ENCODE data around the gene NIPAL3.
"Not testable (repeated sequence)": the region's sequence is repeated elsewhere in the genome, so short reads cannot be mapped to it uniquely, and the experiment has no call there.

NIPAL3 gene

DNA sequence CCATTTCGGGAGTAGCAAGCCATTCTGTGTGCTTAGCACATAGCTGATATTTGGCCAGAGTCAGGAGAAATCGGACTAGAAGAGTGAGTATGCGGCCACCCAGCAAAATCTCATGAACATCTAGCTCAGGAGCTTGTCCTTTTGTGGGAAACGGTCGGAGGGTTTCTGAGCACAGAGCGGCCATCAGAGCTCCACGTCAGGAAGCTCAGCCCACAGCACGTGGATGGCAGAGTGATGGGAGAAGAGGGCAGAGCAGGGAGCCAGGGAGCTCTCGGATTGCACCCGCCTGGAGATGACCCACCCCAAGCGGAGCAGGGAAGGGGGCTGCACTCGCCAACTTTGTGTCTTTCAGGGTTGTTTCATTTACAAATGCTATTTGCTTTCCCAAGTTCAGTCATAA lies 100.9 kb downstream of the NIPAL3 start:
- no peak for DNase-seq (ENCODE audit: low read depth in 2 of 2)

DNA sequence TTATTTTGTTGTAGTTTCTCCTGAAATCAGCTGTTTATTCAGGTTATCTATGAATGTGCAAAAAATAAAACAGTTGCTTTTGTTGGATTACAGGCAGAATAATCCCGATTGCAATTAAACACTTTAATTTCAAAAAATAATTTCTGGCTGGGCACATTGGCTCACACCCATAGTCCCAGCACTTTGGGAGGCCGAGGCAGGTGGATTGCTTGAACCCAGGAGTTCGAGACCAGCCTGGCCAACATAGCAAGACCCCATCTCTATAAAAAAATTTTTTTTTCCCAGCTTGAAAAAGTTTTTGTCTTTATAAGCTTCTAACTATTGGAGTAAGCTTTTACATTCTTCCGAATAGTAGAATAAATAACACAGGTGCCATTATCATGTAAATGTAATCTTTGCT lies 102.3 kb downstream of the NIPAL3 start:
- no peak for DNase-seq (ENCODE audit: low read depth in 2 of 2)

DNA sequence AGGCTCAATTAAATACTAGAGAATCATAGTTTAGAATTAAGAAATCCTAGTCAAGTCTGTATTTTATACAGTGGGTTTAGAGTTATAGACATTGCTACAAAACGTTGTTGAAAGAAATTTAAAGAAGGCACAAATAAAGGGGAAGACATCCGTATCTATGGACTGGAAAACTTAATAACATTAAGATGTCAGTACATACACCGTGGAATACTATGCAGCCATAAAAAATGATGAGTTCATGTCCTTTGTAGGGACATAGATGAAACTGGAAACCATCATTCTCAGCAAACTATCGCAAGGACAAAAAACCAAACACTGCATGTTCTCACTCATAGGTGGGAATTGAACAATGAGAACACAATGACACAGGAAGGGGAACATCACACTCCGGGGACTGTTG lies 104.7 kb downstream of the NIPAL3 start:
- not testable (repeated sequence) for DNase-seq (ENCODE audit: low read depth in 2 of 2)

Measured in stimulated activated CD8-positive, alpha-beta memory T cell treated with anti-CD3 and anti-CD28 coated beads, Interleukin-15, amount 100 ng/mL, for 4 hours (primary cell).